DND-41 (cell line): ENCODE data around the gene ESYT3.

ENCODE experiments used
- EZH2 ChIP-seq: IDR thresholded peaks from 3 replicates; pipeline ENCODE4 v1.6.1; 2012; ENCODE audit warnings: borderline replicate concordance, low read depth, mild to moderate bottlenecking, moderate library complexity, low read length, inconsistent platforms; ENCODE audit not compliant: severe bottlenecking
- TF ChIP-seq, protein P1 (sequence below): IDR thresholded peaks from 2 replicates; pipeline ENCODE4 v1.5.1; 2012; ENCODE audit warnings: borderline replicate concordance, low read length, moderate library complexity, mild to moderate bottlenecking; ENCODE audit not compliant: poor library complexity, severe bottlenecking; ENCODE audit errors: extremely low read depth

DNA sequence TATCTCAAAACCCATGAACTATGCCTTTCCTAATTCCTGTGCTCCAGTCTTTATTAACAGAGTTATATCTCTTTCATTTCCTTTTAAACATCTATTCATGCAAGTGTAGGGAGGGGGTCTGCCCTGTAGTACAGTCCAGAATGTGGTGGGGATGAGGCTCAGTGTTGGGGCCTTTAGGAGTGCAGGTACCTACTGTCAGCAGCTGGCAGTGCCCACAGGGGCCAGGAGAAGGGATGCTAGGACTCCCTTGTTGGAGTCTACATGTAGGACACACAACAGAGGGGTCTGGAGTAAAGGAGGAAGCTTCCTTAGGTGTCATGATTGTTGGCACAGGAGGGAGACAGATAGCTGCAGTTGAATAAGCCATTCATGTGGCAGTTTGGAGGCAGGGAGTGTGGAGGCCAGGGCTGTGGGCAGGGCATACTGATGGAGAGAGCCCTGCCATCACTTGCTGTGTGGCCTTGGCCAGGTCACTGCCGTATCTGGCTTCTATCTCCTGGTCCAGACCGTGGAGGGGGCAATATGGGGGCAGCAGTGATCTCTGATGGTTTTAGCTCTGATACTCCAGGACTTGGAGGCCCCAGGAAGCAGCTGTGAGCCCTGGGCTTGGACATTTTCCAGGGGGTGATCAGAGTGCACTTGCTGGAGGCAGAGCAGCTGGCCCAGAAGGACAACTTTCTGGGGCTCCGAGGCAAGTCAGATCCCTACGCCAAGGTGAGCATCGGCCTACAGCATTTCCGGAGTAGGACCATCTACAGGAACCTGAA, 29.5 kb downstream of the ESYT3 start:
- TF ChIP-seq, protein P1, sequence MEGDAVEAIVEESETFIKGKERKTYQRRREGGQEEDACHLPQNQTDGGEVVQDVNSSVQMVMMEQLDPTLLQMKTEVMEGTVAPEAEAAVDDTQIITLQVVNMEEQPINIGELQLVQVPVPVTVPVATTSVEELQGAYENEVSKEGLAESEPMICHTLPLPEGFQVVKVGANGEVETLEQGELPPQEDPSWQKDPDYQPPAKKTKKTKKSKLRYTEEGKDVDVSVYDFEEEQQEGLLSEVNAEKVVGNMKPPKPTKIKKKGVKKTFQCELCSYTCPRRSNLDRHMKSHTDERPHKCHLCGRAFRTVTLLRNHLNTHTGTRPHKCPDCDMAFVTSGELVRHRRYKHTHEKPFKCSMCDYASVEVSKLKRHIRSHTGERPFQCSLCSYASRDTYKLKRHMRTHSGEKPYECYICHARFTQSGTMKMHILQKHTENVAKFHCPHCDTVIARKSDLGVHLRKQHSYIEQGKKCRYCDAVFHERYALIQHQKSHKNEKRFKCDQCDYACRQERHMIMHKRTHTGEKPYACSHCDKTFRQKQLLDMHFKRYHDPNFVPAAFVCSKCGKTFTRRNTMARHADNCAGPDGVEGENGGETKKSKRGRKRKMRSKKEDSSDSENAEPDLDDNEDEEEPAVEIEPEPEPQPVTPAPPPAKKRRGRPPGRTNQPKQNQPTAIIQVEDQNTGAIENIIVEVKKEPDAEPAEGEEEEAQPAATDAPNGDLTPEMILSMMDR = no peak
- TF ChIP-seq EZH2 = no peak
